ENCODE results near the gene KCNJ10. TPM values are rescaled to one million over a fixed set of nuclear protein-coding genes. Genes with fewer than 3 reads are reported as not detected.

The KCNJ10 gene
- total and polyA plus RNA-seq, 8 donors: 0.19 to 1.1 (median 0.78) TPM; not detected in 5

DNA sequence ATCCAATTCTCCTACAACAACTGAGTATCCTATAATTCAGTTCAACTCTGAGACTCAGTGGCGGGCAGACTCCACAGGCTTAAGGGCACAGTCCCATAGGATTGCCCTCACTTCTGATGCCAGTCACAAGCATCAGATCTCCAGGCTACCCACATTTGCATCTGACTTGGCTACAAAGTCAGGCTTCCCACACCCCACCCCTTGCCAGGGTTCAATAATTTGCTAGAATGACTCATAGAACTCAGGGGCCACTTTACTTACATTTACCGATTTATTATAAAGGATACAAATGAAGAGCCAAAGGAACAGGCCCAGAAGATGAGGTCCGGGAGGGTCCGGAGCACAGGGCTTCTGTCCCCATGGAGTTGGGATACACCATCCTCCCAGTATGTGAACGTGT is 80.0 kb downstream of the KCNJ10 start:
- intact Hi-C loops (cut with DNase I; ENCODE audit: low total_unique reads): no loop called here
- H3K9me3 ChIP-seq: no peaks in the 10 kb centered on the region
- H3K27ac ChIP-seq: no peak overlapping the region
- 86 to 91% (median 88%) methylated on average over 5 of the region's 5 CpGs for WGBS, 5 donors
- TF ChIP-seq, protein P1, sequence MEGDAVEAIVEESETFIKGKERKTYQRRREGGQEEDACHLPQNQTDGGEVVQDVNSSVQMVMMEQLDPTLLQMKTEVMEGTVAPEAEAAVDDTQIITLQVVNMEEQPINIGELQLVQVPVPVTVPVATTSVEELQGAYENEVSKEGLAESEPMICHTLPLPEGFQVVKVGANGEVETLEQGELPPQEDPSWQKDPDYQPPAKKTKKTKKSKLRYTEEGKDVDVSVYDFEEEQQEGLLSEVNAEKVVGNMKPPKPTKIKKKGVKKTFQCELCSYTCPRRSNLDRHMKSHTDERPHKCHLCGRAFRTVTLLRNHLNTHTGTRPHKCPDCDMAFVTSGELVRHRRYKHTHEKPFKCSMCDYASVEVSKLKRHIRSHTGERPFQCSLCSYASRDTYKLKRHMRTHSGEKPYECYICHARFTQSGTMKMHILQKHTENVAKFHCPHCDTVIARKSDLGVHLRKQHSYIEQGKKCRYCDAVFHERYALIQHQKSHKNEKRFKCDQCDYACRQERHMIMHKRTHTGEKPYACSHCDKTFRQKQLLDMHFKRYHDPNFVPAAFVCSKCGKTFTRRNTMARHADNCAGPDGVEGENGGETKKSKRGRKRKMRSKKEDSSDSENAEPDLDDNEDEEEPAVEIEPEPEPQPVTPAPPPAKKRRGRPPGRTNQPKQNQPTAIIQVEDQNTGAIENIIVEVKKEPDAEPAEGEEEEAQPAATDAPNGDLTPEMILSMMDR (IDR thresholded peaks at IDR 0.05): no peak
- TF ChIP-seq POLR2A (IDR thresholded peaks at IDR 0.05): no peak
- no peak for TF ChIP-seq EP300 (IDR thresholded peaks at IDR 0.05)
- no peak for DNase-seq
- peaks cover 0 to 8% (median 0%) of the 10 kb centered on the region in 4 donors for H3K4me1 ChIP-seq
- H3K4me3 ChIP-seq: no peak overlapping the region
- no peaks in the 10 kb centered on the region for H3K27me3 ChIP-seq
- H3K36me3 ChIP-seq: no peaks in the 10 kb centered on the region

DNA sequence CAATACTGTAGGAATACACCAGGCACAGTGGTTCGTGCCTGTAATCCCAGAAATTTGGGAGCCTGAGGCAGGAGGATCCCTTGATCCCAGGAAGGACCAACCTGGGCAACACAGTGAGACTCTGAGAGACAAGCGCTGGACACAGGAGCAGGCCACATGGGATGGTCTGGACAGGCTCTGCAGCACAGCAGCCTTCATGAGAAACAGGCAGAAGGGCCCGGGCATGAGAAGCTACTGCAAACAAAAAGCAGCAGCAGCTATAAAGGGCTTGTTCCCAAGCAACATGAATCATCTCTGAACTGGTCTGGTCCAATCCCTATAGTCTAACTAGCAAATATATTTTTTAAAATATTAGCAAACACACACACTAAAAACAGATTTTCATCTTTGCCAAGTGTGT is 80.4 kb downstream of the KCNJ10 start:
- Histone ChIP-seq H3K9me3 (no peaks in the 10 kb centered on the region), H3K27me3 (no peaks in the 10 kb centered on the region), H3K36me3 (no peaks in the 10 kb centered on the region), H3K27ac (no peak overlapping the region), H3K4me1 (peaks cover 0 to 8% (median 0%) of the 10 kb centered on the region in 4 donors), H3K4me3 (no peak overlapping the region)
- 61 to 88% (median 71%) methylated on average over 3 of the region's 3 CpGs for WGBS, 5 donors
- intact Hi-C loops (cut with DNase I; ENCODE audit: low total_unique reads): no loop called here
- DNase-seq: no peak
- TF ChIP-seq, protein P1 (IDR thresholded peaks at IDR 0.05): no peak
- TF ChIP-seq EP300 (IDR thresholded peaks at IDR 0.05) (no peak), POLR2A (IDR thresholded peaks at IDR 0.05) (no peak), POLR2AphosphoS5 (IDR thresholded peaks at IDR 0.05) (no peak)

DNA sequence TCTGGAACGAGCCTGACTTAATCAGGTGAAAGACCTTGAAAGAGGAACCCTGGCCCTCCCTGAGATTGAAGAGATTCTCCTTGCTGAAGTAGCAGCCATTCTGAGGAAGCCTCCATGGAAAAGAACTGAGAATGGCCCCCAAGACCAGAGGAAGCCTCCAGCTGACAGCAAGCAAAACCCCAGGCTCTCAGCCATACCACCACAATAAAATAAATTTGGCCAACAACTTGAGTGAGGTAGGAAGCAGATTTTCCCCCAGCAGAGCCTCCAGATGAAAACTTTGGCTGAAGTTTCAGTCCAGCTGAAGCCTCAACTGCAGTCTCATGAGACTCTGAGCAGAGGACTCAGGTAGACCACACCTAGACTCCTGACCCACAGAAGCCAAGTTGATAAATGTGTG is 82.0 kb downstream of the KCNJ10 start:
- H3K9me3 ChIP-seq: no peaks in the 10 kb centered on the region
- DNase-seq: no peak
- H3K36me3 ChIP-seq: no peaks in the 10 kb centered on the region
- H3K27ac ChIP-seq: no peak overlapping the region
- WGBS, 5 donors: 62 to 89% (median 79%) methylated on average over 1 of the region's 1 CpG
- no peak overlapping the region for H3K4me3 ChIP-seq
- no peaks in the 10 kb centered on the region for H3K27me3 ChIP-seq
- H3K4me1 ChIP-seq: peaks cover 0 to 8% (median 0%) of the 10 kb centered on the region in 4 donors
- TF ChIP-seq EP300 (IDR thresholded peaks at IDR 0.05) (no peak), POLR2AphosphoS5 (IDR thresholded peaks at IDR 0.05) (no peak), POLR2A (IDR thresholded peaks at IDR 0.05) (no peak)
- TF ChIP-seq, protein P1 (IDR thresholded peaks at IDR 0.05): no peak
- intact Hi-C loops (cut with DNase I; ENCODE audit: low total_unique reads): no loop called here

DNA sequence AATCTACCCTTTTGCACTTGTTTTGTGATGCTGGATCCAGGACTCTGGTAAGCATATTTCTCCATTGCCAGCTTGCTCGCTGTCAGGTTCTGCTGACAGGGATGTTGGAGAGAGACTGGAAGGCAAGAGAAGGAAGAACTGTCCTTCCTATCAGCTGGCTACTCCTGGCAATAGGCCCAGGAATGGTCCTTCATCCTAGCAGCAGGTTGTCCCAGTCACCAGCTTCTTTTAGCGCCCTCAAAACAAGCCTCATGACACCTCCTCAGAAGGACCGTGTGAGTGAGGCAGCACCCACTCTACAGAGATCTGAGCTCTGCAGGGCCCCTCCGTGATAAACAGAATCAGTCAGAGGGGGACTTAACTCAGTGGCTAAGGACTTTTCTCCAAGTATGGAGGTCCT is 82.8 kb downstream of the KCNJ10 start:
- Histone ChIP-seq H3K27me3 (no peaks in the 10 kb centered on the region), H3K27ac (no peak overlapping the region), H3K4me1 (peaks cover 0 to 8% (median 0%) of the 10 kb centered on the region in 4 donors), H3K36me3 (no peaks in the 10 kb centered on the region), H3K9me3 (no peaks in the 10 kb centered on the region), H3K4me3 (no peak overlapping the region)
- DNase-seq: no peak
- intact Hi-C loops (cut with DNase I; ENCODE audit: low total_unique reads): no loop called here
- no peak for TF ChIP-seq POLR2A (IDR thresholded peaks at IDR 0.05)
- no peak for TF ChIP-seq POLR2AphosphoS5 (IDR thresholded peaks at IDR 0.05)
- TF ChIP-seq EP300 (IDR thresholded peaks at IDR 0.05): no peak
- TF ChIP-seq, protein P1 (IDR thresholded peaks at IDR 0.05): no peak
- 66 to 83% (median 80%) methylated on average over 4 of the region's 4 CpGs for WGBS, 5 donors
